Muscle layer of colon (tissue), 2 donors: Measurements from ENCODE around the gene MLF1.
"Not testable (repeated sequence)": the region's sequence is repeated elsewhere in the genome, so short reads cannot be mapped to it uniquely, and the experiment has no call there.

Experiments
- H3K27ac ChIP-seq: one replicate; pipeline ENCODE4 v1.7.0; 2013; ENCODE audit warnings: low read depth, mild to moderate bottlenecking, low read length, moderate library complexity
- H3K27me3 ChIP-seq, 2 donors: one replicate each; pipeline ENCODE4 v1.7.0; 2013; ENCODE audit warnings: low read length in 2 of 2, mild to moderate bottlenecking in 2 of 2; ENCODE audit not compliant: insufficient read depth in 2 of 2, control insufficient read depth in 1 of 2
- H3K36me3 ChIP-seq: one replicate; pipeline ENCODE4 v1.7.0; 2013; ENCODE audit warnings: mild to moderate bottlenecking, low read length; ENCODE audit not compliant: insufficient read depth
- H3K4me1 ChIP-seq: one replicate; pipeline ENCODE4 v1.7.0; 2013; ENCODE audit warnings: mild to moderate bottlenecking, low read length; ENCODE audit not compliant: insufficient read depth
- H3K4me3 ChIP-seq, 2 donors: one replicate each; pipeline ENCODE4 v1.7.0; 2013; ENCODE audit warnings: low read length in 2 of 2, low read depth in 1 of 2, mild to moderate bottlenecking in 1 of 2, moderate library complexity in 1 of 2
- H3K9ac ChIP-seq: one replicate; pipeline ENCODE4 v1.7.0; 2013; ENCODE audit warnings: low read length
- H3K9me3 ChIP-seq: one replicate; pipeline ENCODE4 v1.7.0; 2013; ENCODE audit warnings: mild to moderate bottlenecking, low read length
- donor health status: abdominal sarcoma.
- donor health status: Adenocarcinoma of cecum.

MLF1 gene, protein sequence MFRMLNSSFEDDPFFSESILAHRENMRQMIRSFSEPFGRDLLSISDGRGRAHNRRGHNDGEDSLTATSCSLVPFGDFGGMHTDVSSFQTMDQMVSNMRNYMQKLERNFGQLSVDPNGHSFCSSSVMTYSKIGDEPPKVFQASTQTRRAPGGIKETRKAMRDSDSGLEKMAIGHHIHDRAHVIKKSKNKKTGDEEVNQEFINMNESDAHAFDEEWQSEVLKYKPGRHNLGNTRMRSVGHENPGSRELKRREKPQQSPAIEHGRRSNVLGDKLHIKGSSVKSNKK

DNA sequence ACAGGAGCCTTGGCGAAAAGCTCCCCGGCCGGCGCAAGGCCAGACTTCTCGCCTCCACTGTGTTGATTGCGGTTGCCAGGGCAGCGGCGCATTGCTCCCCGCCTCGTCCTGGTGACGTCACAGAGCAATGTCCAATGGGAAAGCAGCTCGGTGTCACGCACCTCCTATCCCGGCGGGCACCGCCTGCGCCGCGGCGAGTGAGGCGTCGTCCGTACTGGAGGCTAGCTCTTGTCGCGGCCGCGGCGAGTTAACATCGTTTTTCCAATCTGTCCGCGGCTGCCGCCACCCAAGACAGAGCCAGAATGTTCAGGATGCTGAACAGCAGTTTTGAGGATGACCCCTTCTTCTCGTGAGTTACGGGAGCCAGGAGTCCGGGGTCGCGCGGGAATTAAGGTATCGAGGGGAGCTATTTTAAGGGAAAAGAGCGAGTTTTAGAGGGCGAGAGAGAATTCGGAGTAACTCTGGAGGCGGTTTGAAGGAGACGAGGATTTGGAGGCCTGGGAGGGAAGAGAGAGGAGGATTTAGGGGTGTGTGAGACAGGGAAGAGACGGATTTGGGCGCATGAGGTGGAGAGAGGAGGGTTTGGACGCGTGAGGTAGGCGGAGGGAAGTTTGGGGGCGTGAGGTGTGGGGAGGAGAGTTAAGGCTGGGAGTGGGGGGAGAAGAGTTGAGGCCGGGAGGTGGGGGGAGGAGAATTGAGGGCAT is at the start of gene MLF1:
MLF1 (plus strand) TSS at position 196 of the 704 bp plus-strand sequence; CDS start at position 303, 107 bp downstream.
- H3K27ac ChIP-seq, result peak within 1 kb of the TSS; percentile 13

DNA sequence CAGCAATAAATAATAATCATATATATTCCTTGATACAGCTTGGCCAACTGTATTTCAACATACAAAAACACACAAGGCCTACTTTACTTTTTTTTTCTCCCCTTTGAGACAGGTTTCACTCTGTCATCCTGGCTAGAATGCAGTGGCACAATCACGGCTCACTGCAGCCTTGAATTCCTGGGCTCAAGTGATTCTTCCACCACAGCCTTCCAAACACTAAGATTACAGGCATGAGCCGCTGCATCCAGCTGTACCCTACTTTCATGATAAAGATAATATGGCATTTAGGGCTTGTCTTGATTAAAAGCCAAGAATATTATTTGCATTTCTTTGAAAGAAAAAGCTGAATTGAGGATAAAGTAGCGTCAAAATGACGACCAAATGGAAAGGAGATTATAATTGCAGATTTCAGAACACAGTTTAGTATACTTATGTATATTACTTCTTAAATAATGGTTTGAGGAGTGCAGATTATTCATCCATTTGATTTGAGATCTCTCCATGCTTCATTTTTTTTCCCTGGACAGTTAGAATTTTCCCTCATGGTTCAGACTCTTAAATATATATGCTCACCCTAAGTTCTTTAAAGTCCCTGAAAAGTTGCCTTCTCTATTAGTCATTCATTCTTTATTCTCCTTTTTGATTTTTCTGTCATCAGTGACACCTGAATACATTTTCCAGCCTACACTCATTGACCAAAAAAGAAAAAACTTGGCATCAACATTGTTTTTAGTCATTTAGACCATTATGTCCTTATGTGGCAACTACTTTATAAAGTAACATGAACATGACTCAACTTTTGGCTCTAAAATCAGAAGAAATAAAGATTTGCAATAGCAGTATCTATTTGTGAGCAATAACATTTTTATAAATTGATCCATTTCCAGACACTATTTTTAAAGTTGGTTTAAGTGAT is 48.5 kb upstream of the MLF1 start:
- no peaks in the 10 kb centered on the region for H3K9me3 ChIP-seq
- no peak overlapping the region for H3K9ac ChIP-seq
- no peak overlapping the region for H3K4me3 ChIP-seq
- H3K36me3 ChIP-seq, result no peaks in the 10 kb centered on the region
- H3K4me1 ChIP-seq, result no peaks in the 10 kb centered on the region
- H3K27me3 ChIP-seq, result no peaks in the 10 kb centered on the region
- no peak overlapping the region for H3K27ac ChIP-seq

More for the DNA sequence above, at the start of gene MLF1:
- Histone ChIP-seq H3K4me3 (peak within 1 kb of the TSS; percentile 67 to 90), H3K36me3 (no peaks in the 10 kb centered on the region), H3K9me3 (no peaks in the 10 kb centered on the region), H3K27me3 (no peaks in the 10 kb centered on the region), H3K4me1 (peaks cover 12% of the 10 kb centered on the region), H3K9ac (peak within 1 kb of the TSS; percentile 84)

DNA sequence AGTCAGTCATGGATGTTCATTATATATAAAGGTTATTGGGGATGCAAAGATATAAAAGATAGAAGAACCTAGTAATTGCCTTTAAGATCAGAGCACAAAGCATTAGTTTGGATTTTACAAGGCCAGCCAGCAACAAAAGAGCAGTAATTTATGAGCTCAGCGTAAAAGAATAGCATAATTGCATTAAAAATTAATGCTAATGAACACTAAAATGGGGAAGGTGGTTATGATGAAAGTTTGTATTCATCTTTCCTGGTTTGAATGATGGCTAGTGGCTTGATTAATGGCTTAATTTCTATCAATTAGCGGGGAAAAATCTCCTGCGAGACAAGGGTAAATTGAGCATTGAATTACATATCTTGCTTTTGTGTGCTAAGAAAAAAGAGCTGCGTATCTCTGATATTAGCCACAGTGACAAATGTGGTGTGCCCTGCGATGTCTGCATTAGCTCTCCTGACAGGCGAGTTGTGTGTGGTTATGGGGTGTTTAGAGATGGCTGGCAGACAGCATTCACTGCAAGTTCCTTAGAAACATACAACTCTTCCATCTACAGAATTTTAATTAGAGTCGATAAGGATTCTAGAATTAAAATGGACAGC is 42.8 kb upstream of the MLF1 start:
- no peaks in the 10 kb centered on the region for H3K9me3 ChIP-seq
- no peak overlapping the region for H3K4me3 ChIP-seq
- H3K9ac ChIP-seq, result no peak overlapping the region
- no peaks in the 10 kb centered on the region for H3K36me3 ChIP-seq
- H3K4me1 ChIP-seq, result no peaks in the 10 kb centered on the region
- no peak overlapping the region for H3K27ac ChIP-seq
- no peaks in the 10 kb centered on the region for H3K27me3 ChIP-seq

DNA sequence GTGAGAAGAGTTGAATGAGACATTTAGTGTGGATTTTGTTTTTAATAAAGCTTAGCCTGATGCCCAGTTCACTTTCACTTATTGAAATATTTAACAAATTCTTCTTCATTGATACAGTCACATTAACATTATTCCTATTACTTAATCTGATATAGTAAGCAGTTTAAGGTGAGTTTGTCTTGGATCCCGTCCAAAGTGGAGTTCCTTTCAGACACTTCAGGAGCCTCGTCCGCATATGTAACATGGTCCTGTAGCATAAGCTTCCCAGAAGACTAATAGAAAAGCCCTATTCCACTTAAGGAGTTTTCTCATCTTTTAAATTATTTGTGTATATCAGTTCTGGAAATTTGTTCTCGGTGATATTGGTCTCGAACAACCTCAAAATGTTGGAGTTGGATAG is 39.7 kb upstream of the MLF1 start:
- Histone ChIP-seq H3K4me1 (no peaks in the 10 kb centered on the region), H3K9me3 (no peaks in the 10 kb centered on the region), H3K4me3 (no peak overlapping the region), H3K27ac (no peak overlapping the region), H3K27me3 (no peaks in the 10 kb centered on the region), H3K36me3 (no peaks in the 10 kb centered on the region), H3K9ac (no peak overlapping the region)

DNA sequence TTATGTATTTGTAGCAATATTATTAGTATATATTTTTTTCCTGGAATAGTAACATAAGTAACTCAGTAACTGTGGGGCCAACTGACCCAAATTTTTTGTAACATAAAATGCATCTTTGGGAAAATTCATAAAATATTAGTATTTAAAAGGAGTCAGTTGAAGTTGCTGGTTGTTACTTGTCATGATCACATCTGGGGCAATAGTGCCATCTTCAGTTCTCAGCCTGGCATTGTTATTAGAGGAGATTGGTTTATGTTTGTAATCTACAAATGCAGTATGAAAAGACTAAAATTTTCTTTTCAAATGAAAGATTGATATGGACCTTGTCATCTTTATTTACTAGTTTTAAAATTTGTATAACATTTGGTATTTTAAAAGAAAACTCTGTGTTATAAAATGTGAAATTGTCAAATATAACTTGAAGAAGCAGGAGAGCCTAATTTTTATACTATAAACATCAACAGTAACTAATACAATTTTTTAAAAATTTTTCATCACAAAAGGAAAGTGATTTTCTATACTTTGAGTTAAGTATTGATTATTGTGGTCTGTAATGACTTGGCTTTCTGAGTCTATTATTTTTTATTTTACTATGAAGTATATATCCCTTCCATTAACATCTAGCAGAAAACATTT is 38.8 kb upstream of the MLF1 start:
- Histone ChIP-seq H3K4me1 (no peaks in the 10 kb centered on the region), H3K36me3 (no peaks in the 10 kb centered on the region), H3K27ac (no peak overlapping the region), H3K9ac (no peak overlapping the region), H3K9me3 (no peaks in the 10 kb centered on the region), H3K27me3 (no peaks in the 10 kb centered on the region), H3K4me3 (no peak overlapping the region)

DNA sequence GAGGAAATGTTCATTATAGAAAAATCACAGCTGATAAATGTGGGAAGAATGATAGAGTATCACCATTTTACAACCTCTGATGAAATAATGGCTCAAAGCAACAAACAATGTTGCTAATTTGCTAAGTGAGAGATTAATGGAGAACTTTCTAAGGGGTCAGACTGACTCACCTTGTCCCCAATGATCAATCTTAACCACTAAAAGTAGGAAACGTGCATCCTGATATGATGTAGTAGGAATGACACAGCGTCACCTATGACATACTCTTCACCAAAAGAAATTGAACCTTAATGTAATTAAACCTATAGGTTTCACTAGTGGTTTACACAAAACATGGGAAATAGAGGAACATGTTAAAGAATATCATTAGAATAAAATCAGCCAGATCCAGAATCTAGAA is 35.1 kb upstream of the MLF1 start:
- no peaks in the 10 kb centered on the region for H3K36me3 ChIP-seq
- H3K27me3 ChIP-seq, result no peaks in the 10 kb centered on the region
- H3K4me1 ChIP-seq, result no peaks in the 10 kb centered on the region
- no peaks in the 10 kb centered on the region for H3K9me3 ChIP-seq
- no peak overlapping the region for H3K27ac ChIP-seq
- H3K4me3 ChIP-seq, result no peak overlapping the region
- no peak overlapping the region for H3K9ac ChIP-seq

DNA sequence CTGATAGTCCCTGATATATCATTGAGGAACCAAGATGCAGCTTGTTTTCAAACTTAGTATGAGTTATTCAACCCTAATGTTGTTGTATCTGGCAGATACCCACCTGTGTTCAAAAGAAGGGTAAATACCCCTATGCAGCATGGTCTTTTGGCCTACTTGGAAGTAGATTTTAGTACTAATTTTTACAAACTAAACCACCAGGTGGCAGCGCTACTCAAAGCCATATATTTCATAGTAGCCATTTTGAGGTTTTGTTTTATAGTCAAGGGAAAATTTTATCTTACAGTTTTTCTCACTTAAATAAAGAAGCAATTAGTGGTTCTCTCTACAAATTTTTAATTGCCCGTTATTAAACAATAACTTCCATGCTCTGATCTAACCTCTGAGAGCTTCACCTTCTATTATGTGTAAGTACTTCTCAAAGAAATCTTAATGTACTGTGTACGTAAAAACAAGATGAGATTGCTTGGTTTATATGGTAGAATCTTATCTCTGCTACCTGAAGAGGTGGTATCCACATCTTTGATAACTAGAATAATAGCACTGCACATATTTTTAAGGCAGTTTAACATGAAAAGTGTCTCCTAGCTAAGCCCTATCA is 31.5 kb upstream of the MLF1 start:
- H3K9ac ChIP-seq, result no peak overlapping the region
- no peaks in the 10 kb centered on the region for H3K36me3 ChIP-seq
- no peaks in the 10 kb centered on the region for H3K9me3 ChIP-seq
- no peak overlapping the region for H3K4me3 ChIP-seq
- no peaks in the 10 kb centered on the region for H3K4me1 ChIP-seq
- H3K27ac ChIP-seq, result no peak overlapping the region
- no peaks in the 10 kb centered on the region for H3K27me3 ChIP-seq

DNA sequence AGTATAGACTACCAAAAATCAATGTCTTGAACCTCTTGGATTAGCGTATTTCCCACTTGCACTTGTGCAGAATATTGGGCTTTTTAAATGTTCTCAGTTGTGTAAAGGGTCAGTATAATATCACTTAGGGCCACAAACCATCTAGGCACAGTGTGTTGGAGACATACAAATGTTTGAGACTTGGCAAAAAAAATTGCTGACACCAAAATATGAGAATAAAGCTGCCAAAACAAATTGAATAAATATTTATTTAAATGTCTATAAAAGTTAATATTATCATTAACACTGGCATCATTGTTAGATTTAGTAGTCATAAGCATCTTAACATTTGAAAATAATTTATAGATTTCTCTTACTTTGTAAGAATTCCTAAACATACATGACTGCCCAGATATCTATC is 30.9 kb upstream of the MLF1 start:
- H3K9ac ChIP-seq, result no peak overlapping the region

DNA sequence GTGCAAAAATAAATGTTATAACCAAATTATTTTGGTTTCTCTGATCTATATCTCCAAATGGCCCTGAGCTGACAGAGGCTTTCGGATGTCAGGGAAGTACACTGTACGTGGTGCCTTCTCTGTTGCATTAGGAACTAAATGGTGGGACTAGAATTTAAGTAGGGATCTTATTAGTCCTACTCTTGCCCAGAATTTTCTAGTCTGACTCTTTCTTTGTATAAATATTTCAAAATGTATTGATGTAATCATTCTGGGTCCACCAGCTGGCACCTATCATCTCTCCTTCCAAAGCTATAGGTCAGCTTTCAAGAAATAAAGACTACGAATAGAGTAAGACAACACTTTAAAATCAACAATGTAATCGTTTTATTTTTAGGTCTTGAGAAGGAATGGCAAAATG is 22.3 kb upstream of the MLF1 start:
- H3K36me3 ChIP-seq, result no peaks in the 10 kb centered on the region
- no peaks in the 10 kb centered on the region for H3K4me1 ChIP-seq
- no peaks in the 10 kb centered on the region for H3K9me3 ChIP-seq
- H3K27me3 ChIP-seq, result no peaks in the 10 kb centered on the region
- no peak overlapping the region for H3K9ac ChIP-seq
- H3K4me3 ChIP-seq, result no peak overlapping the region
- H3K27ac ChIP-seq, result no peak overlapping the region

More for the DNA sequence above, 30.9 kb upstream of the MLF1 start:
- H3K4me1 ChIP-seq, result no peaks in the 10 kb centered on the region
- no peaks in the 10 kb centered on the region for H3K36me3 ChIP-seq
- H3K4me3 ChIP-seq, result no peak overlapping the region
- no peaks in the 10 kb centered on the region for H3K27me3 ChIP-seq
- no peak overlapping the region for H3K27ac ChIP-seq
- no peaks in the 10 kb centered on the region for H3K9me3 ChIP-seq

DNA sequence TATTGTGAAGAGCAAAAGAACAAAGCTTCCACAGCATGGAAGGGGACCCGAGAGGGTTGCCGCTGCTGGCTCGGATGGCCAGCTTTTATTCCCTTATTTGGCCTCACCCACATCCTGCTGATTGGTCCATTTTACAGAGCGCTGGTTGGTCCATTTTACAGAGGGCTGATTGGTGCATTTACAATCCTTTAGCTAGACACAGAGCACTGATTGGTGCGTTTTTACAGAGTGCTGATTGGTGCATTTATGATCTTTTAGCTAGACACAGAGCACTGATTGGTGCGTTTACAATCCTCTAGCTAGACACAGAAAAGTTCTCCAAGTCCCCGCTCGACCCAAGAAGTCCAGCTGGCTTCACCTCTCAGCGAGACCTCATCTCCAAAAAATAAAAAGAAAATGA is 21.1 kb upstream of the MLF1 start:
- not testable (repeated sequence) for H3K36me3 ChIP-seq, H3K4me1 ChIP-seq, H3K9me3 ChIP-seq, H3K27ac ChIP-seq, H3K4me3 ChIP-seq, H3K9ac ChIP-seq, H3K27me3 ChIP-seq
